Adrenal gland (tissue), 12 donors: ENCODE measurements around the gene ARL11. TPM values are rescaled to one million over a fixed set of nuclear protein-coding genes. Genes with fewer than 3 reads are reported as not detected.

Source experiments
- DNase-seq, 7 donors: peaks; one replicate each; pipeline ENCODE4 v3.0.0-alpha.2; 2019 to 2020
- H3K27ac ChIP-seq, 5 donors: fragments of 200-600 bp; sonication (generic) in 4 of 5; 1 replicate in 3 of 5; 2 replicates in 2 of 5; pipeline versions ENCODE4 v1.5.1 to v1.8.0; 2016 to 2020; ENCODE audit warnings: mild to moderate bottlenecking in 1 of 5
- H3K27me3 ChIP-seq: fragments of 200-600 bp; 2 replicates; pipeline ENCODE4 v1.8.0; 2021
- H3K36me3 ChIP-seq, 2 donors: fragments of 200-600 bp; replicated peaks in 1 of 2; 1 replicate in 1 of 2; 2 replicates in 1 of 2; pipeline versions ENCODE4 v1.5.1 to v1.8.0; 2018 to 2022
- H3K4me1 ChIP-seq, 2 donors: fragments of 200-600 bp; replicated peaks in 1 of 2; 1 replicate in 1 of 2; 2 replicates in 1 of 2; pipeline versions ENCODE4 v1.5.1 to v1.8.0; 2018 to 2021
- H3K4me3 ChIP-seq, 4 donors: fragments of 200-600 bp; sonication (generic) in 3 of 4; one replicate each; pipeline ENCODE4 v1.5.1; 2016 to 2018
- H3K9me3 ChIP-seq, 3 donors: fragments of 200-600 bp; sonication (generic) in 1 of 3; replicated peaks in 1 of 3; 1 replicate in 2 of 3; 2 replicates in 1 of 3; pipeline versions ENCODE4 v1.5.1 to v1.8.0; 2016 to 2021
- CTCF ChIP-seq, 6 experiments: fragments of 450-650 bp in 4 of 6; fragments of 200-600 bp in 2 of 6; sonication (generic) in 1 of 6; IDR thresholded peaks; 1 replicate in 5 of 6; 2 replicates in 1 of 6; pipeline versions ENCODE4 v1.5.1 to v1.8.0; 2016 to 2021; ENCODE audit warnings: antibody characterized with exemption in 6 of 6, mild to moderate bottlenecking in 2 of 6, moderate library complexity in 1 of 6
- POLR2A ChIP-seq, 2 donors: fragments of 450-650 bp; IDR thresholded peaks; one replicate each; pipeline ENCODE4 v1.6.1; 2017; ENCODE audit warnings: antibody characterized with exemption in 2 of 2, mild to moderate bottlenecking in 2 of 2, moderate library complexity in 1 of 2
- whole genome bisulfite sequencing, 4 donors: extraction: QIAGEN DNeasy Blood & Tissue Kit in 2 of 4; methylation state at CpG; one replicate each; pipeline versions ENCODE4 v1.1.5 to v1.1.7; 2013 to 2017; 5-methylcytosine and 5-hydroxymethylcytosine counted together
- intact Hi-C, 2 donors: fragments of 100-400 bp; cut with DNase I; formaldehyde crosslinking; loops; one replicate each; pipeline versions ENCODE4 v1.14.1 to v1.15.0; 2022 to 2023
- polyA plus RNA-seq, 3 donors: library from polyadenylated mRNA; stranded (reverse); fragments of 200-250 nt in 2 of 3; fragments of 350-450 nt in 1 of 3; fragmentation: Illumina TruSeq in 1 of 3; extraction: RNeasy Lipid Tissue Mini Kit (QIAGEN cat#74804) in 1 of 3; gene quantifications; one replicate each; pipeline ENCODE4 v1.2.3, GENCODE V29; 2013 to 2014
- total RNA-seq, 9 donors: library from RNA; depleted of rRNA in 4 of 9; stranded (reverse); fragments of >200 nt in 4 of 9; fragments of 120-200 nt in 1 of 9; fragmentation: NEBNext Ultra II Directional in 1 of 9; extraction: Animal tissue kit (Norgen Biotek cat#: 25700) in 1 of 9; gene quantifications; one replicate each; pipeline versions ENCODE4 v1.1.0 to v1.2.4, GENCODE V29; 2013 to 2023
- donor health status: healthy with polysubstance abuse.
- donor health status: Bipolar disorder and iron deficiency.
- donor health status: DM: yes; HTN: yes; CAD: no.
- donor health status: DM: no; HTN: no; CAD: no.
- donor health status: DM: no; HTN: no; CAD: no.
- donor health status: DM: yes; HTN: yes; CAD: no.

Gene ARL11
- total and polyA plus RNA-seq, 12 donors: 0.18 to 2.9 (median 1.5) TPM

GRCh38 chr13:49653478-49653877 lies 25.2 kb downstream of the ARL11 start:
- intact Hi-C loops: no loop called here
- DNase-seq: no peak
- H3K9me3 ChIP-seq: no peaks in the 10 kb centered on the region
- H3K4me1 ChIP-seq: no peaks in the 10 kb centered on the region
- no peak overlapping the region for H3K27ac ChIP-seq
- no peak overlapping the region for H3K4me3 ChIP-seq
- H3K36me3 ChIP-seq: no peaks in the 10 kb centered on the region
- no peaks in the 10 kb centered on the region for H3K27me3 ChIP-seq
- TF ChIP-seq CTCF (IDR thresholded peaks at IDR 0.05) (no peak), POLR2A (IDR thresholded peaks at IDR 0.05) (no peak)

GRCh38 chr13:49654011-49654410 lies 25.7 kb downstream of the ARL11 start:
- H3K27ac ChIP-seq: no peak overlapping the region
- H3K27me3 ChIP-seq: no peaks in the 10 kb centered on the region
- DNase-seq: no peak
- H3K4me1 ChIP-seq: no peaks in the 10 kb centered on the region
- WGBS, 4 donors: 88 to 91% (median 90%) methylated on average over 3 of the region's 3 CpGs
- no peaks in the 10 kb centered on the region for H3K9me3 ChIP-seq
- H3K36me3 ChIP-seq: no peaks in the 10 kb centered on the region
- TF ChIP-seq CTCF (IDR thresholded peaks at IDR 0.05): no peak
- TF ChIP-seq POLR2A (IDR thresholded peaks at IDR 0.05): no peak
- intact Hi-C loops: no loop called here
- no peak overlapping the region for H3K4me3 ChIP-seq

- H3K9me3 ChIP-seq: no peaks in the 10 kb centered on the region
- no peaks in the 10 kb centered on the region for H3K27me3 ChIP-seq
- no peak overlapping the region for H3K4me3 ChIP-seq
- TF ChIP-seq CTCF (IDR thresholded peaks at IDR 0.05) (no peak), POLR2A (IDR thresholded peaks at IDR 0.05) (no peak)
- peaks cover 0 to 5% of the 10 kb centered on the region in 2 donors for H3K36me3 ChIP-seq
- no peak for DNase-seq
- no peak overlapping the region for H3K27ac ChIP-seq
- no peaks in the 10 kb centered on the region for H3K4me1 ChIP-seq
- intact Hi-C loops: loop anchor here in 1 of 2 donors (5.0 kb wide), 1 partner anchor 181 kb away; no protein-coding TSS in a partner anchor
- 78 to 84% (median 80%) methylated on average over 3 of the region's 3 CpGs for WGBS, 4 donors
These were observed 27.6 kb downstream of the ARL11 start for GRCh38 chr13:49655906-49656305.

- DNase-seq: no peak
- H3K27me3 ChIP-seq: no peaks in the 10 kb centered on the region
- no peaks in the 10 kb centered on the region for H3K9me3 ChIP-seq
- no peaks in the 10 kb centered on the region for H3K4me1 ChIP-seq
- H3K27ac ChIP-seq: no peak overlapping the region
- WGBS, 4 donors: 86 to 96% (median 93%) methylated on average over 9 of the region's 9 CpGs
- TF ChIP-seq POLR2A (IDR thresholded peaks at IDR 0.05) (no peak), CTCF (IDR thresholded peaks at IDR 0.05) (no peak)
- intact Hi-C loops: loop anchor here in 1 of 2 donors (5.0 kb wide), 1 partner anchor 180 kb away; no protein-coding TSS in a partner anchor
- peaks cover 0 to 5% of the 10 kb centered on the region in 2 donors for H3K36me3 ChIP-seq
- no peak overlapping the region for H3K4me3 ChIP-seq
These were observed 28.9 kb downstream of the ARL11 start for GRCh38 chr13:49657241-49657641.
